Karpas-422 (cell line): ENCODE measurements around the gene ACOD1. TPM values are rescaled to one million over a fixed set of nuclear protein-coding genes. Genes with fewer than 3 reads are reported as not detected.

ENCODE experiments used
- DNase-seq: peaks from one replicate; pipeline ENCODE4 v3.0.0-alpha.2; 2015
- H2AFZ ChIP-seq: fragments of 200-600 bp; sonication (generic); 2 replicates; pipeline ENCODE4 v1.6.1; 2014; ENCODE audit warnings: antibody characterized with exemption, low read length, mixed read lengths
- H3K27ac ChIP-seq: fragments of 200-600 bp; sonication (generic); 2 replicates; pipeline ENCODE4 v1.5.1; 2014; ENCODE audit warnings: mild to moderate bottlenecking, low read length, moderate library complexity
- H3K27me3 ChIP-seq: fragments of 200-600 bp; sonication (generic); 2 replicates; pipeline ENCODE4 v1.6.1; 2014; ENCODE audit warnings: low read length, mixed read lengths
- H3K36me3 ChIP-seq: fragments of 200-600 bp; sonication (generic); 2 replicates; pipeline ENCODE4 v1.6.1; 2014; ENCODE audit warnings: low read length, mixed read lengths; ENCODE audit not compliant: insufficient read depth
- H3K4me1 ChIP-seq: fragments of 200-600 bp; sonication (generic); 2 replicates; pipeline ENCODE4 v1.6.1; 2014; ENCODE audit warnings: mild to moderate bottlenecking, low read length, mixed read lengths
- H3K4me2 ChIP-seq: fragments of 200-600 bp; sonication (generic); 2 replicates; pipeline ENCODE4 v1.6.1; 2014; ENCODE audit warnings: low read length, low read depth, mild to moderate bottlenecking; ENCODE audit not compliant: poor library complexity, severe bottlenecking
- H3K4me3 ChIP-seq: fragments of 200-600 bp; sonication (generic); 2 replicates; pipeline ENCODE4 v1.5.1; 2014; ENCODE audit warnings: mild to moderate bottlenecking, antibody characterized with exemption, low read length, mixed read lengths
- H3K79me2 ChIP-seq: fragments of 200-600 bp; sonication (generic); 2 replicates; pipeline ENCODE4 v1.6.1; 2014; ENCODE audit warnings: mild to moderate bottlenecking, low read length, mixed read lengths
- H3K9ac ChIP-seq: fragments of 200-600 bp; sonication (generic); 2 replicates; pipeline ENCODE4 v1.6.0; 2014; ENCODE audit warnings: low read length
- H3K9me2 ChIP-seq: fragments of 200-600 bp; sonication (generic), shearing (Covaris generic); replicated peaks from 2 replicates; pipeline ENCODE4 v1.6.0; 2014; ENCODE audit warnings: mild to moderate bottlenecking, low read length, moderate library complexity; ENCODE audit not compliant: insufficient read depth
- H3K9me3 ChIP-seq: fragments of 300-700, 200-600 bp; sonication (generic); 2 replicates; pipeline ENCODE4 v1.6.1; 2014; ENCODE audit warnings: low read length, mixed read lengths
- H4K20me1 ChIP-seq: fragments of 200-600 bp; sonication (generic); 2 replicates; pipeline ENCODE4 v1.6.1; 2014; ENCODE audit warnings: mild to moderate bottlenecking, antibody characterized with exemption, low read length, low read depth; ENCODE audit not compliant: insufficient read depth
- total RNA-seq: library from RNA; depleted of rRNA; stranded (reverse); fragments of >200 nt; shearing (Covaris generic); gene quantifications from 2 replicates; pipeline ENCODE4 v1.2.3, GENCODE V29; 2014; ENCODE audit warnings: low replicate concordance

The ACOD1 gene
- total RNA-seq, 1 experiment from 2014 or later = not detected

GRCh38 chr13:76921516-76921915 lies 26.8 kb upstream of the ACOD1 start:
- H3K4me1 ChIP-seq = no peaks in the 10 kb centered on the region
- H3K9me3 ChIP-seq = no peaks in the 10 kb centered on the region
- no peaks in the 10 kb centered on the region for H3K9me2 ChIP-seq
- DNase-seq = no peak
- H3K9ac ChIP-seq = no peak overlapping the region
- H3K4me3 ChIP-seq = no peak overlapping the region
- no peaks in the 10 kb centered on the region for H3K27me3 ChIP-seq
- no peaks in the 10 kb centered on the region for H4K20me1 ChIP-seq
- H3K36me3 ChIP-seq = no peaks in the 10 kb centered on the region
- no peak overlapping the region for H3K4me2 ChIP-seq
- H3K27ac ChIP-seq = no peak overlapping the region
- no peaks in the 10 kb centered on the region for H3K79me2 ChIP-seq
- H2AFZ ChIP-seq = no peak overlapping the region

- no peaks in the 10 kb centered on the region for H3K9me3 ChIP-seq
- H4K20me1 ChIP-seq = no peaks in the 10 kb centered on the region
- H3K4me1 ChIP-seq = peaks cover 11% of the 10 kb centered on the region
- H3K9ac ChIP-seq = no peak overlapping the region
- H3K36me3 ChIP-seq = no peaks in the 10 kb centered on the region
- no peak for DNase-seq
- no peaks in the 10 kb centered on the region for H3K79me2 ChIP-seq
- H3K27me3 ChIP-seq = no peaks in the 10 kb centered on the region
- no peak overlapping the region for H3K4me3 ChIP-seq
- no peaks in the 10 kb centered on the region for H3K9me2 ChIP-seq
- no peak overlapping the region for H3K4me2 ChIP-seq
- no peak overlapping the region for H3K27ac ChIP-seq
- H2AFZ ChIP-seq = no peak overlapping the region
Measured at GRCh38 chr13:76925115-76925514, 23.2 kb upstream of the ACOD1 start.

GRCh38 chr13:76927955-76928354 lies 20.4 kb upstream of the ACOD1 start:
- no peak overlapping the region for H3K9ac ChIP-seq
- no peak for DNase-seq
- H3K79me2 ChIP-seq = no peaks in the 10 kb centered on the region
- no peaks in the 10 kb centered on the region for H3K9me2 ChIP-seq
- H3K4me3 ChIP-seq = no peak overlapping the region
- H3K4me2 ChIP-seq = no peak overlapping the region
- peaks cover 13% of the 10 kb centered on the region for H3K4me1 ChIP-seq
- H4K20me1 ChIP-seq = no peaks in the 10 kb centered on the region
- H3K27me3 ChIP-seq = no peaks in the 10 kb centered on the region
- no peaks in the 10 kb centered on the region for H3K9me3 ChIP-seq
- no peak overlapping the region for H2AFZ ChIP-seq
- no peaks in the 10 kb centered on the region for H3K36me3 ChIP-seq
- H3K27ac ChIP-seq = no peak overlapping the region

GRCh38 chr13:76928456-76928855 lies 19.9 kb upstream of the ACOD1 start:
- Histone ChIP-seq H3K4me3 (no peak overlapping the region), H3K27ac (no peak overlapping the region), H3K27me3 (no peaks in the 10 kb centered on the region; the same call in 1 of the 2 replicates), H3K9me3 (no peaks in the 10 kb centered on the region), H3K4me1 (peaks cover 13% of the 10 kb centered on the region), H3K4me2 (no peak overlapping the region), H3K36me3 (no peaks in the 10 kb centered on the region), H3K9me2 (no peaks in the 10 kb centered on the region), H2AFZ (no peak overlapping the region), H3K79me2 (no peaks in the 10 kb centered on the region), H3K9ac (no peak overlapping the region), H4K20me1 (no peaks in the 10 kb centered on the region)
- DNase-seq = no peak

- H2AFZ ChIP-seq = peak overlapping the region; percentile 73; the same call in 1 of the 2 replicates
- no peak overlapping the region for H3K4me3 ChIP-seq
- H3K27me3 ChIP-seq = no peaks in the 10 kb centered on the region; the same call in 1 of the 2 replicates
- H3K9me3 ChIP-seq = no peaks in the 10 kb centered on the region
- no peak overlapping the region for H3K27ac ChIP-seq
- peaks cover 17% of the 10 kb centered on the region for H3K4me1 ChIP-seq
- DNase-seq = no peak
- no peak overlapping the region for H3K4me2 ChIP-seq
- no peaks in the 10 kb centered on the region for H3K36me3 ChIP-seq
- no peak overlapping the region for H3K9ac ChIP-seq
- H3K9me2 ChIP-seq = no peaks in the 10 kb centered on the region
- H3K79me2 ChIP-seq = no peaks in the 10 kb centered on the region
- no peaks in the 10 kb centered on the region for H4K20me1 ChIP-seq
Measured at GRCh38 chr13:76929320-76929719, 19.0 kb upstream of the ACOD1 start.

GRCh38 chr13:76929851-76930374 lies 18.4 kb upstream of the ACOD1 start:
- Histone ChIP-seq H3K36me3 (no peaks in the 10 kb centered on the region), H3K9ac (no peak overlapping the region), H3K27me3 (no peaks in the 10 kb centered on the region; the same call in 1 of the 2 replicates), H3K4me1 (peaks cover 20% of the 10 kb centered on the region), H3K9me3 (no peaks in the 10 kb centered on the region), H3K4me3 (no peak overlapping the region), H3K79me2 (no peaks in the 10 kb centered on the region), H3K27ac (no peak overlapping the region), H3K4me2 (no peak overlapping the region), H2AFZ (no peak overlapping the region), H3K9me2 (no peaks in the 10 kb centered on the region), H4K20me1 (no peaks in the 10 kb centered on the region)
- no peak for DNase-seq

GRCh38 chr13:76932076-76932475 lies 16.2 kb upstream of the ACOD1 start:
- no peaks in the 10 kb centered on the region; the same call in 1 of the 2 replicates for H3K27me3 ChIP-seq
- no peaks in the 10 kb centered on the region for H3K9me3 ChIP-seq
- H3K4me1 ChIP-seq = peaks cover 20% of the 10 kb centered on the region
- no peak overlapping the region for H3K27ac ChIP-seq
- H3K9me2 ChIP-seq = no peaks in the 10 kb centered on the region
- no peaks in the 10 kb centered on the region for H3K79me2 ChIP-seq
- H2AFZ ChIP-seq = no peak overlapping the region
- DNase-seq = no peak
- H3K36me3 ChIP-seq = no peaks in the 10 kb centered on the region
- H4K20me1 ChIP-seq = no peaks in the 10 kb centered on the region
- H3K4me3 ChIP-seq = no peak overlapping the region
- no peak overlapping the region for H3K4me2 ChIP-seq
- H3K9ac ChIP-seq = no peak overlapping the region

GRCh38 chr13:76934671-76935070 lies 13.6 kb upstream of the ACOD1 start:
- Histone ChIP-seq H3K4me1 (peaks cover 19% of the 10 kb centered on the region), H3K9me3 (no peaks in the 10 kb centered on the region), H4K20me1 (no peaks in the 10 kb centered on the region), H2AFZ (no peak overlapping the region), H3K36me3 (no peaks in the 10 kb centered on the region), H3K9me2 (no peaks in the 10 kb centered on the region), H3K79me2 (no peaks in the 10 kb centered on the region), H3K4me2 (no peak overlapping the region), H3K4me3 (no peak overlapping the region), H3K27ac (no peak overlapping the region), H3K9ac (no peak overlapping the region), H3K27me3 (no peaks in the 10 kb centered on the region; the same call in 1 of the 2 replicates)
- DNase-seq = no peak
